Activated CD4-positive, alpha-beta T cell treated with anti-CD3 and anti-CD28 coated beads, Interleukin-2, Interleukin-4, amounts not matched to agents 100 ng/mL and 50 ng/mL, durations not matched to agents 16 hours and 8 hours (primary cell): ENCODE measurements around the gene NOS1AP.
"Not testable (repeated sequence)": the region's sequence is repeated elsewhere in the genome, so short reads cannot be mapped to it uniquely, and the experiment has no call there.

ENCODE experiments used
- DNase-seq: peaks from one replicate; pipeline ENCODE4 v3.0.0-alpha.2; 2020; ENCODE audit warnings: low spot score

Gene NOS1AP

GRCh38 chr1:162059721-162060120 lies 9.8 kb upstream of the NOS1AP start:
- DNase-seq: no peak

- no peak for DNase-seq
These were observed 9.2 kb upstream of the NOS1AP start for GRCh38 chr1:162060314-162060713.

- no peak for DNase-seq
These were observed 6.9 kb upstream of the NOS1AP start for GRCh38 chr1:162062542-162063015.

- no peak for DNase-seq
These were observed 4.5 kb upstream of the NOS1AP start for GRCh38 chr1:162065016-162065415.

GRCh38 chr1:162066836-162067235 lies 2.7 kb upstream of the NOS1AP start:
- DNase-seq: not testable (repeated sequence)

- DNase-seq: no peak
These were observed 2.0 kb upstream of the NOS1AP start for GRCh38 chr1:162067466-162067865.

- DNase-seq: no peak
These were observed 1.2 kb upstream of the NOS1AP start for GRCh38 chr1:162068301-162068700.

- DNase-seq: no peak
These were observed 730 bp downstream of the NOS1AP start for GRCh38 chr1:162070094-162070748.

GRCh38 chr1:162070825-162071224 lies 1.3 kb downstream of the NOS1AP start:
- no peak for DNase-seq

- DNase-seq: no peak
These were observed 3.2 kb downstream of the NOS1AP start for GRCh38 chr1:162072740-162073139.

GRCh38 chr1:162074276-162075005 lies 5.0 kb downstream of the NOS1AP start:
- no peak for DNase-seq

- no peak for DNase-seq
These were observed 6.4 kb downstream of the NOS1AP start for GRCh38 chr1:162075862-162076261.

GRCh38 chr1:162077648-162078299 lies 8.3 kb downstream of the NOS1AP start:
- no peak for DNase-seq

GRCh38 chr1:162079030-162079429 lies 9.5 kb downstream of the NOS1AP start:
- DNase-seq: no peak

- DNase-seq: no peak
These were observed 11.1 kb downstream of the NOS1AP start for GRCh38 chr1:162080472-162081015.

- no peak for DNase-seq
These were observed 11.8 kb downstream of the NOS1AP start for GRCh38 chr1:162081316-162081715.

GRCh38 chr1:162082080-162082479 lies 12.6 kb downstream of the NOS1AP start:
- DNase-seq: not testable (repeated sequence)

GRCh38 chr1:162083273-162083672 lies 13.8 kb downstream of the NOS1AP start:
- DNase-seq: no peak

- no peak for DNase-seq
These were observed 16.5 kb downstream of the NOS1AP start for GRCh38 chr1:162085991-162086390.

GRCh38 chr1:162087111-162087510 lies 17.6 kb downstream of the NOS1AP start:
- DNase-seq: no peak

- DNase-seq: no peak
These were observed 18.1 kb downstream of the NOS1AP start for GRCh38 chr1:162087574-162087973.

GRCh38 chr1:162088281-162088969 lies 18.9 kb downstream of the NOS1AP start:
- DNase-seq: no peak
